NCI-H226 (cell line): ENCODE measurements around the gene PALD1.

Experiments
- DNase-seq: peaks from one replicate; pipeline ENCODE4 v3.0.0-alpha.2; 2015

Gene PALD1

GRCh38 chr10:70478191-70479164 lies at the start of gene PALD1:
Gene PALD1, plus strand, starts transcription at chr10:70478767. Its CDS starts 47,185 bp downstream, at chr10:70525952.
- peak; percentile 56 for DNase-seq

GRCh38 chr10:70430493-70431445 lies 47.8 kb upstream of the PALD1 start:
- no peak for DNase-seq

- DNase-seq: no peak
Observed at GRCh38 chr10:70432101-70432500, 46.5 kb upstream of the PALD1 start.

GRCh38 chr10:70432561-70433263 lies 45.9 kb upstream of the PALD1 start:
- no peak for DNase-seq

- DNase-seq: no peak
Observed at GRCh38 chr10:70433581-70434280, 44.8 kb upstream of the PALD1 start.

GRCh38 chr10:70435241-70436085 lies 43.1 kb upstream of the PALD1 start:
- DNase-seq: no peak

GRCh38 chr10:70437721-70438120 lies 40.8 kb upstream of the PALD1 start:
- DNase-seq: no peak

- no peak for DNase-seq
Observed at GRCh38 chr10:70440296-70441160, 38.0 kb upstream of the PALD1 start.

- no peak for DNase-seq
Observed at GRCh38 chr10:70441161-70441894, 37.2 kb upstream of the PALD1 start, which contains the start of gene NODAL. Gene NODAL, minus strand, starts transcription at chr10:70441681. Its CDS starts 14 bp downstream, at chr10:70441667.

- no peak for DNase-seq
Observed at GRCh38 chr10:70441895-70442309, 36.7 kb upstream of the PALD1 start.

GRCh38 chr10:70442332-70442988 lies 36.1 kb upstream of the PALD1 start:
- DNase-seq: no peak

GRCh38 chr10:70444744-70445143 lies 33.8 kb upstream of the PALD1 start:
- no peak for DNase-seq

- no peak for DNase-seq
Observed at GRCh38 chr10:70445718-70446657, 32.6 kb upstream of the PALD1 start.

- DNase-seq: no peak
Observed at GRCh38 chr10:70448236-70448635, 30.3 kb upstream of the PALD1 start.

- DNase-seq: no peak
Observed at GRCh38 chr10:70455213-70455630, 23.3 kb upstream of the PALD1 start.

GRCh38 chr10:70456164-70456563 lies 22.4 kb upstream of the PALD1 start:
- no peak for DNase-seq

GRCh38 chr10:70457759-70458305 lies 20.7 kb upstream of the PALD1 start:
- DNase-seq: no peak
